NCI-H2196 (cell line): ENCODE data around the gene ARMCX6.
A peak's percentile ranks its signal among the peaks of the same experiment; 100 is the strongest.
"Not testable (repeated sequence)": the region's sequence is repeated elsewhere in the genome, so short reads cannot be mapped to it uniquely, and the experiment has no call there.

Source experiments
- DNase-seq: peaks from one replicate; lab custom pipeline; 2025; ENCODE audit not compliant: unreplicated experiment; lab: John Stamatoyannopoulos, UW

Gene ARMCX6

GRCh38 chrX:101617211-101618191, at the start of gene ARMCX6:
TSS of gene ARMCX6 (minus strand) at chrX:101618000. CDS start at chrX:101616620, 1,380 bp downstream.
- peak; percentile 62 for DNase-seq

DNA sequence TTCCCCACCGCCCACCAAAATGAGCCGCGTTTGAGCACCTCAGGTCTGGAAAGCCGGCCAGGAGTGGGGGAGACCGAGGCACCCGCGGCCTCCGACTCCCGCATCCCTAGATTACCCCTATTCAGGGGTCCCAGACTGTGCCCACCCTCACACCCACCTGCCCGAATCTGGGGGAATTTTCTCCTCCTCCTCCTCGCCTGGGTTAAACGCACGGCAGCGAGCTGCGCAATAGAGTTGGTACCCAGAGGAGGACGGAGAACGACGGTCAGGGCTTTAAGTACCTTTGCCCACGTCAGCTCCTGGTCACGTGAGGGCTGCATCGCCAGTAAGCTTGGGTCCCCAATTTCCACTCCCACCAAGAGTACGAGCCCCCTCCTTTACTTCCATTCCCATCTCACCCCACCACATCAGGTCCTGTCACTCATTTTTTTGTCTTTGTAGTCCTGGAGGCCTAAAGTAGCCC, 41.8 kb upstream of the ARMCX6 start, which contains the start of gene ARMCX2:
Gene ARMCX2 (minus strand): TSS at position 250 of the 463 bp plus-strand sequence. CDS start 2,262 bp downstream, outside the sequence.
- DNase-seq = peak; percentile 23

- peak; percentile 42 for DNase-seq
These were observed 41.1 kb upstream of the ARMCX6 start for GRCh38 chrX:101658661-101659491.

DNA sequence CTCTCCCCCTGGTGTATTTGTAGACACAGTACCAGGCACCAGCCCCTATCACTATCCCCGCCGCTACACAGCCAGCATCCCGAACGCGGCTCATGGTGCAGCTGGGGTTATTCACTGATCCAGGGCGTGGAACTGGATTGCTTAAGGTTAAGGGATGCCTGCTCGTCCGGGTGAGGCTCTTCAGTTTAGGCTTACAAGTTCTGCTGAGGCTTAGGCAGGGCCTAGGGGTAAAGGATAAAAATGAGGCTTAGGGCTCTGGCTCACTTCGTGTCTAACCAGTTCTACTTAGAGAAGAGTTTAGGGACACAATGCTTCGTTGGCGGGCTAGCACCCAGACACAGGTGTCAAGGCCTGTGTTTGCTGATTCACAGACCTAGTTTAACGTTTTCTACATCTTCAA, 39.7 kb upstream of the ARMCX6 start:
- no peak for DNase-seq

- no peak for DNase-seq
These were observed 39.0 kb upstream of the ARMCX6 start for GRCh38 chrX:101656817-101657216.

GRCh38 chrX:101655534-101655933, 37.7 kb upstream of the ARMCX6 start:
- DNase-seq = no peak

GRCh38 chrX:101647716-101648115, 29.9 kb upstream of the ARMCX6 start:
- DNase-seq = not testable (repeated sequence)

GRCh38 chrX:101642093-101642492, 24.3 kb upstream of the ARMCX6 start:
- no peak for DNase-seq

DNA sequence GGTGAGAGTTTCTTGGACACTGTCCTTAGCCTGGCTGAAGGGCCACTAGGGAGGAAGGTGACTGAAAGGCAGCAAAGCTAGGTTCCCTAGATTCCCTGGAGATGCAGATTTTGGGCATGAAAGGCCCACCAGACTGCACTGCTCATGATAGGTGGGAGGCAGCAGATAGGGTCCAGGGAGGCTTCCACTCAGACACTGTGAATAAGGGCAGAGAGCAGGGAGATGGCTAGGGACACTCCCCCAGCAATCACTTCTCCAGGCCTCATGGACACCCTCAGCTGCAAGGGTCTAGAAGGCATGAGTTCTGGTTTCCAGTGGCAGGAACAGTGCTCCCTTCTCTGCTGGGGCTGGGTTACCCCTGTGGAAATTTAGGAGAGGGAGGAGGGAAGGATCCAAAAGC, 21.8 kb upstream of the ARMCX6 start:
- no peak for DNase-seq

GRCh38 chrX:101619364-101619763, 1.6 kb upstream of the ARMCX6 start:
- no peak for DNase-seq

- no peak for DNase-seq
These were observed 12.1 kb downstream of the ARMCX6 start for GRCh38 chrX:101605728-101606127.

DNA sequence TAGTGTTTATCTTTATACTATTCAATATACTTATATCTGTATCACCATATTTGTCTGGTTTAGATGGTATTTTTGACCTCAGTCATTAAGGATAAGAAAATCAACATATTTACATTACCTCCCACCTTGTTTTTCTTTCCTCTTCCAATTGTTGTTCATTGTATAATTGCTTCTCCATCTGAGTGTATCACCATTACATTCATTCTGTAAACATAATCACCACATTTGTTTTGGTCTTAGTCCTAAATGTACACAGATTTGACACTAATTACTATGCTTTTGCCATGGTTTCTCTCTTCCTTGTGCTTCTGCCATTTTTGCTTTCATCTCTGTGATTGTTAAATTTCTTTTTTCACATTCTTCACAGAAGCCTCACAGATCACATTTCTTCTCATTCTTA, 12.7 kb downstream of the ARMCX6 start:
- no peak for DNase-seq

DNA sequence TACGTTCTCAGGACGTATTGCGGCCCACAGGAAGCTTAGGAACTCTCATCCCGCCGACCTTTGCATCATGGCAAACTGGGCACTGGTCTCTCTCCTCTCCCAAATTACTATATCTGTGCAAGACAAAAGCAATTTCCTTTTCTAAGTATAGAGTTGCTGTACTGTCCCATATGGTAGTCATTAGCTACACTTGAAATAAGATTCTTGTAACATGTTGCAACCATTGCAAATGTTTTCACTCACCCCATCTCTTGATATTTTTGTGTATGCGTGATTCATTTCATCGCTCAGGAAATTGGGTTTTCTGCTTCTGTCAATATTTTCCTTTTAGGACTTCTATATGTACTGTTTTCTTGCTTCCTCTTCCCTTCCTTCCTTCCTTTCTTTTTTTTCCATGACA, 15.7 kb downstream of the ARMCX6 start:
- DNase-seq = no peak

DNA sequence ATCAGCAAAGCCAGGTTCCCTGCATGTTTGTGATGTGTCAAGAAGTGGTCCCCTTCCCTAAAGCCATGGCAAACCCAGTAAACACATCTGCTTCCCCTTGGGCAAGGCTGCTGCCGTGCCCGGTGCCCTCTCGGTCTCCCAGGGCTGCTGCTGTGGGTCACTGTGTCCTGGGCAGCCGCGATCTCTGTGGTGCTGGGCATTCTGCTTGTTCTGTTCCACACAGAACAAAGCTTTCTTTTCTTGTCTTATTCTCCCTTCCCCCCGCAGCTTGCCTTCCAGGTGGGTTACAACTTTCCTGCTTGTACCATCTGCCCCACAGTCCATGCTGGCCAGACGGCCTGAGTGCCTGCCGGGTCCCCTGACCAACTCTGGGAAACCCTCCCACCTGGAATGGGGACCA, 18.2 kb downstream of the ARMCX6 start:
- DNase-seq = not testable (repeated sequence)

GRCh38 chrX:101595739-101596419, 21.9 kb downstream of the ARMCX6 start:
- DNase-seq = peak; percentile 23
